Liver (tissue), 3 donors: ENCODE data around the gene USF2.

Source experiments
- RXRA ChIP-seq, 2 donors: IDR thresholded peaks; 2 replicates each; pipeline ENCODE4 v1.6.1; 2017 to 2018; ENCODE audit warnings: antibody characterized with exemption in 2 of 2, mild to moderate bottlenecking in 1 of 2
- SP1 ChIP-seq: IDR thresholded peaks from 2 replicates; pipeline ENCODE4 v1.6.1; 2018; ENCODE audit warnings: antibody characterized with exemption, mild to moderate bottlenecking
- TAF1 ChIP-seq: conservative IDR thresholded peaks from 2 replicates; pipeline ENCODE4 v1.6.1; 2016; ENCODE audit warnings: antibody characterized with exemption, mild to moderate bottlenecking
- TF ChIP-seq, protein P1 (sequence below): fragments of 150-350 bp; IDR thresholded peaks from 2 replicates; pipeline ENCODE4 v1.5.1; 2017; ENCODE audit warnings: improper control_type of control experiment, low read depth, low read length; ENCODE audit not compliant: missing input control
- TF ChIP-seq, protein P2 (sequence below): IDR thresholded peaks from 2 replicates; pipeline ENCODE4 v1.6.1; 2016; ENCODE audit warnings: antibody characterized with exemption, mild to moderate bottlenecking
- TF ChIP-seq, protein P3 (sequence below): IDR thresholded peaks from 2 replicates; pipeline ENCODE4 v1.6.1; 2016; ENCODE audit warnings: antibody characterized with exemption
- donor health status: healthy.
- donor health status: healthy.

DNA sequence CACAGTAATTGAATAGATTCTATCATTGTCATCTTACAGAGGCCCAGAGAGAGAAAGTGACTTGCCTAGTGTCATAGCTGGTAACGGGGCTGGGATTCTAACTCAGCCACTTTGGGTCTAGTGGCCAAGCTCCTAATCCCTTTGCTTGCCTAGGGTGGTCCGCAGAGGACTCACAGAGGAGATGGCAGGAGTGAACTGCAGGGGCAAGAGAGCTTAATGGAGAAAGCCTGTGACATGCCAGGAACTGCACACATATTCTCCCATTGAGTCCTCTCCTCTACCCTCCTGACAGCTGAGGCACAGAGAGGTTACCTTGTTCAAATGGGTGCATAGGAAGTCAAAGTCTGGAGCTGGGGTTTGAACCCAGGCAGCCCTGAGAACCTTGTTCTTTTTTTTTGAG is 17.3 kb upstream of the USF2 start:
- no peak for TF ChIP-seq SP1
- TF ChIP-seq, protein P1, sequence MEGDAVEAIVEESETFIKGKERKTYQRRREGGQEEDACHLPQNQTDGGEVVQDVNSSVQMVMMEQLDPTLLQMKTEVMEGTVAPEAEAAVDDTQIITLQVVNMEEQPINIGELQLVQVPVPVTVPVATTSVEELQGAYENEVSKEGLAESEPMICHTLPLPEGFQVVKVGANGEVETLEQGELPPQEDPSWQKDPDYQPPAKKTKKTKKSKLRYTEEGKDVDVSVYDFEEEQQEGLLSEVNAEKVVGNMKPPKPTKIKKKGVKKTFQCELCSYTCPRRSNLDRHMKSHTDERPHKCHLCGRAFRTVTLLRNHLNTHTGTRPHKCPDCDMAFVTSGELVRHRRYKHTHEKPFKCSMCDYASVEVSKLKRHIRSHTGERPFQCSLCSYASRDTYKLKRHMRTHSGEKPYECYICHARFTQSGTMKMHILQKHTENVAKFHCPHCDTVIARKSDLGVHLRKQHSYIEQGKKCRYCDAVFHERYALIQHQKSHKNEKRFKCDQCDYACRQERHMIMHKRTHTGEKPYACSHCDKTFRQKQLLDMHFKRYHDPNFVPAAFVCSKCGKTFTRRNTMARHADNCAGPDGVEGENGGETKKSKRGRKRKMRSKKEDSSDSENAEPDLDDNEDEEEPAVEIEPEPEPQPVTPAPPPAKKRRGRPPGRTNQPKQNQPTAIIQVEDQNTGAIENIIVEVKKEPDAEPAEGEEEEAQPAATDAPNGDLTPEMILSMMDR = no peak
- TF ChIP-seq RXRA (IDR thresholded peaks at IDR 0.05) = no peak
- TF ChIP-seq, protein P2, sequence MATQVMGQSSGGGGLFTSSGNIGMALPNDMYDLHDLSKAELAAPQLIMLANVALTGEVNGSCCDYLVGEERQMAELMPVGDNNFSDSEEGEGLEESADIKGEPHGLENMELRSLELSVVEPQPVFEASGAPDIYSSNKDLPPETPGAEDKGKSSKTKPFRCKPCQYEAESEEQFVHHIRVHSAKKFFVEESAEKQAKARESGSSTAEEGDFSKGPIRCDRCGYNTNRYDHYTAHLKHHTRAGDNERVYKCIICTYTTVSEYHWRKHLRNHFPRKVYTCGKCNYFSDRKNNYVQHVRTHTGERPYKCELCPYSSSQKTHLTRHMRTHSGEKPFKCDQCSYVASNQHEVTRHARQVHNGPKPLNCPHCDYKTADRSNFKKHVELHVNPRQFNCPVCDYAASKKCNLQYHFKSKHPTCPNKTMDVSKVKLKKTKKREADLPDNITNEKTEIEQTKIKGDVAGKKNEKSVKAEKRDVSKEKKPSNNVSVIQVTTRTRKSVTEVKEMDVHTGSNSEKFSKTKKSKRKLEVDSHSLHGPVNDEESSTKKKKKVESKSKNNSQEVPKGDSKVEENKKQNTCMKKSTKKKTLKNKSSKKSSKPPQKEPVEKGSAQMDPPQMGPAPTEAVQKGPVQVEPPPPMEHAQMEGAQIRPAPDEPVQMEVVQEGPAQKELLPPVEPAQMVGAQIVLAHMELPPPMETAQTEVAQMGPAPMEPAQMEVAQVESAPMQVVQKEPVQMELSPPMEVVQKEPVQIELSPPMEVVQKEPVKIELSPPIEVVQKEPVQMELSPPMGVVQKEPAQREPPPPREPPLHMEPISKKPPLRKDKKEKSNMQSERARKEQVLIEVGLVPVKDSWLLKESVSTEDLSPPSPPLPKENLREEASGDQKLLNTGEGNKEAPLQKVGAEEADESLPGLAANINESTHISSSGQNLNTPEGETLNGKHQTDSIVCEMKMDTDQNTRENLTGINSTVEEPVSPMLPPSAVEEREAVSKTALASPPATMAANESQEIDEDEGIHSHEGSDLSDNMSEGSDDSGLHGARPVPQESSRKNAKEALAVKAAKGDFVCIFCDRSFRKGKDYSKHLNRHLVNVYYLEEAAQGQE = no peak
- TF ChIP-seq, protein P3, sequence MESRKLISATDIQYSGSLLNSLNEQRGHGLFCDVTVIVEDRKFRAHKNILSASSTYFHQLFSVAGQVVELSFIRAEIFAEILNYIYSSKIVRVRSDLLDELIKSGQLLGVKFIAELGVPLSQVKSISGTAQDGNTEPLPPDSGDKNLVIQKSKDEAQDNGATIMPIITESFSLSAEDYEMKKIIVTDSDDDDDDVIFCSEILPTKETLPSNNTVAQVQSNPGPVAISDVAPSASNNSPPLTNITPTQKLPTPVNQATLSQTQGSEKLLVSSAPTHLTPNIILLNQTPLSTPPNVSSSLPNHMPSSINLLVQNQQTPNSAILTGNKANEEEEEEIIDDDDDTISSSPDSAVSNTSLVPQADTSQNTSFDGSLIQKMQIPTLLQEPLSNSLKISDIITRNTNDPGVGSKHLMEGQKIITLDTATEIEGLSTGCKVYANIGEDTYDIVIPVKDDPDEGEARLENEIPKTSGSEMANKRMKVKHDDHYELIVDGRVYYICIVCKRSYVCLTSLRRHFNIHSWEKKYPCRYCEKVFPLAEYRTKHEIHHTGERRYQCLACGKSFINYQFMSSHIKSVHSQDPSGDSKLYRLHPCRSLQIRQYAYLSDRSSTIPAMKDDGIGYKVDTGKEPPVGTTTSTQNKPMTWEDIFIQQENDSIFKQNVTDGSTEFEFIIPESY = no peak
- TF ChIP-seq TAF1 = no peak
